ENCODE results near the gene ERVW-1. TPM values are rescaled to one million over a fixed set of nuclear protein-coding genes. Genes with fewer than 3 reads are reported as not detected.
"Not testable (repeated sequence)": the region's sequence is repeated elsewhere in the genome, so short reads cannot be mapped to it uniquely, and the experiment has no call there.

The ERVW-1 gene
- total RNA-seq, 6 donors from 2014 or later, result 0.20 TPM; not detected in 5

DNA sequence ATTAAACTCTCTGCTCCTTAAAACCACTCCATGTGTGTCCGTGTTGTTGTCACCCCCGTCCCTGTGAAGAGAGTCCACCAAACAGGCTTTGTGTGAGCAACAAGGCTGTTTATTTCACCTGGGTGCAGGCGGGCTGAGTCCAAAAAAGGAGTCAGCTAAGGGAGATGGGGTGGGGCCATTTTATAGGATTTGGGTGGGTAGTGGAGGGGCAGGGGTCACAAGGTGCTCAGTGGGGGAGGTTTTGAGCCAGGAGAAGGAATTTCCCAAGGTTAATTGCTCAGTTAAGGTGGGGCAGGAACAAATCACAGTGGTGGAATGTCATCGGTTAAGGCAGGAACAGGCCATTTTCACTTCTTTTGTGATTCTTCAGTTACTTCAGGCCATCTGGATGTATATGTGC lies 1.4 kb upstream of the ERVW-1 start:
- H3K27ac ChIP-seq; H3K27me3 ChIP-seq; H3K4me3 ChIP-seq; DNase-seq; H3K9me3 ChIP-seq; ATAC-seq (ENCODE audit: low FRiP score in 2 of 2); H3K4me1 ChIP-seq: not testable (repeated sequence)
- 96 to 99% methylated on average over 4 of the region's 4 CpGs for WGBS, 2 donors
- H3K36me3 ChIP-seq, result peaks cover 0 to 15% (median 3%) of the 10 kb centered on the region in 4 donors

DNA sequence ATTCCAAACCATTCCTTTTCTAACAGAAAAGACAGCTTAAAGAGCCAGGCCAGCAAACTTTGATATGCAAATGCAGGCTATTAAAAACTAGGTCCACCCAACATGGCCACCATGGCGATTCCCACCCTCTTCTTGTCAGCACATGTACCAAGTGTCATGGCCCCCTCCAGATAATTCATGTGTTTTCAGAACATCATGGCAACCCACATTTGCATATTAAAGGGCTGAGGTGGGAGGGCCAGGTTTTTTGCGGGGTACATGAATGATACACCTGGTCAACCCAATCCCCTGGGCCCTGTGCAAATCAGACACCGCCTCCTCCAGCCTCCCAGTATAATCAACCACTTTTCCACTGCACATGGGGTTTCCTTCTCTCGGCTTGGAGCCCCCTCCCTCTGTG lies 965 bp upstream of the ERVW-1 start:
- no peak overlapping the region for H3K27ac ChIP-seq
- TF ChIP-seq EP300 (IDR thresholded peaks at IDR 0.05) (no peak), POLR2A (IDR thresholded peaks at IDR 0.05) (no peak), POLR2AphosphoS5 (IDR thresholded peaks at IDR 0.05) (no peak)
- TF ChIP-seq, protein P1, sequence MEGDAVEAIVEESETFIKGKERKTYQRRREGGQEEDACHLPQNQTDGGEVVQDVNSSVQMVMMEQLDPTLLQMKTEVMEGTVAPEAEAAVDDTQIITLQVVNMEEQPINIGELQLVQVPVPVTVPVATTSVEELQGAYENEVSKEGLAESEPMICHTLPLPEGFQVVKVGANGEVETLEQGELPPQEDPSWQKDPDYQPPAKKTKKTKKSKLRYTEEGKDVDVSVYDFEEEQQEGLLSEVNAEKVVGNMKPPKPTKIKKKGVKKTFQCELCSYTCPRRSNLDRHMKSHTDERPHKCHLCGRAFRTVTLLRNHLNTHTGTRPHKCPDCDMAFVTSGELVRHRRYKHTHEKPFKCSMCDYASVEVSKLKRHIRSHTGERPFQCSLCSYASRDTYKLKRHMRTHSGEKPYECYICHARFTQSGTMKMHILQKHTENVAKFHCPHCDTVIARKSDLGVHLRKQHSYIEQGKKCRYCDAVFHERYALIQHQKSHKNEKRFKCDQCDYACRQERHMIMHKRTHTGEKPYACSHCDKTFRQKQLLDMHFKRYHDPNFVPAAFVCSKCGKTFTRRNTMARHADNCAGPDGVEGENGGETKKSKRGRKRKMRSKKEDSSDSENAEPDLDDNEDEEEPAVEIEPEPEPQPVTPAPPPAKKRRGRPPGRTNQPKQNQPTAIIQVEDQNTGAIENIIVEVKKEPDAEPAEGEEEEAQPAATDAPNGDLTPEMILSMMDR (IDR thresholded peaks at IDR 0.05), result no peak
- DNase-seq (no peak), ATAC-seq (ENCODE audit: low FRiP score in 2 of 2) (no peak)
- no peaks in the 10 kb centered on the region for H3K9me3 ChIP-seq
- WGBS, 2 donors, result 94 to 96% methylated on average over 4 of the region's 4 CpGs
- no peaks in the 10 kb centered on the region for H3K27me3 ChIP-seq
- no peak overlapping the region for H3K4me3 ChIP-seq
- H3K4me1 ChIP-seq, result no peaks in the 10 kb centered on the region
- H3K36me3 ChIP-seq, result peaks cover 0 to 15% (median 3%) of the 10 kb centered on the region in 4 donors

DNA sequence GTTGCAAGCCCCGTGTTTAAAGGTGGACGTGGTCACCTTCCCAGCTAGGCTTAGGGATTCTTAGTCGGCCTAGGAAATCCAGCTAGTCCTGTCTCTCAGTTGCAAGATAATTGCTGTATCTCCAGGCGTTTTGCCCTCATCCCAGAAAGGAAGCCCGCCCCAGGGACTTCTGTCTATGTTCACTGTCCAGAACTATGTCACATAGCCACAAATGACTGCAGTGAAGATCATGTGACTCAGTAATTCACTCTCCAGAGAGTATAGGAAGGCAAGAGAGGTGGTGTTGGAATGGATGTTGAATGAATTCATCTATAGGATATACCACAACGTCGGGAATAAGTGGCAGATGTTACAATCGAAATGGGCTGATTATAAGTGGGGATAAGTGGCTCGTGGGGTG lies 349 bp upstream of the ERVW-1 start:
- ATAC-seq (ENCODE audit: low FRiP score in 2 of 2) (no peak), DNase-seq (no peak)
- Histone ChIP-seq H3K4me3 (no peak overlapping the region), H3K36me3 (peaks cover 0 to 15% (median 3%) of the 10 kb centered on the region in 4 donors), H3K4me1 (no peaks in the 10 kb centered on the region), H3K27me3 (no peaks in the 10 kb centered on the region), H3K27ac (no peak overlapping the region), H3K9me3 (no peaks in the 10 kb centered on the region)
- TF ChIP-seq, protein P1 (IDR thresholded peaks at IDR 0.05), result no peak
- no peak for TF ChIP-seq POLR2AphosphoS5 (IDR thresholded peaks at IDR 0.05)
- 89 to 92% methylated on average over 7 to 9 of the region's 9 CpGs for WGBS, 2 donors

DNA sequence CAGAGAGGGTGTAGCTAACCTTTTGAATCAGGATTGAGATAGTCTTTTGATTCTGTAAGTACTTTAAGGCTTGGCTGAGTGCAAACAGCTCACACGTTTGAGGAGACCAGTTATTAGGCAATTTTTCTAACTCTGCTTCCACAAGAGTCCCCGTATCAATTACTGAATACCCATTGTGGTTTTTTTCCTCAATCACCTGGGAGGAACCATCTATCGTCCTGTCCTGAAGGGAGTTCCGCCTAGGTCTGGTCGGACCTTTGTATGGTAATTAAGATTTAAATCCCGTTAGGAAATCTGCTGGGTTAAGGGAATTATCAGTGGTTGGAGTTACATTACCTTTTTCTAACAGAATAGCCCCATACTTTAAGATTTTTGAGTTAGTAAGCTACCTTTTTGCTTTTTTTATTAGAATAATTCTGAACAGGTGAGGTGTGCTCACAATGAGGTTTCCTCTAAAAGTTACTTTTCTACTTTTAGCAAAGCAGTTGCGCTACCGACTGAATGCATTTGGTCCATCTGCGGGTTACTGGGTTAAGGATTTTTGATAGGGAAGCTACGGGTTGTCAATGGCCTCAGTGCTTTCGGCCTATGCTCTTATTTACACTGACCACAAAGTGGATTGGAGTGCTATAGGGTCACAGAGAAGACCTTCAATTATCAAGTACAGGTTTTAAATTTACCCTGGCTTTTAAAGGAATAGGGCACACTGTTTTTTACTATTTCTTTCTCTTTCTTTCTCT lies 1.7 kb downstream of the ERVW-1 start:
- ATAC-seq (ENCODE audit: low FRiP score in 2 of 2), result not testable (repeated sequence)

DNA sequence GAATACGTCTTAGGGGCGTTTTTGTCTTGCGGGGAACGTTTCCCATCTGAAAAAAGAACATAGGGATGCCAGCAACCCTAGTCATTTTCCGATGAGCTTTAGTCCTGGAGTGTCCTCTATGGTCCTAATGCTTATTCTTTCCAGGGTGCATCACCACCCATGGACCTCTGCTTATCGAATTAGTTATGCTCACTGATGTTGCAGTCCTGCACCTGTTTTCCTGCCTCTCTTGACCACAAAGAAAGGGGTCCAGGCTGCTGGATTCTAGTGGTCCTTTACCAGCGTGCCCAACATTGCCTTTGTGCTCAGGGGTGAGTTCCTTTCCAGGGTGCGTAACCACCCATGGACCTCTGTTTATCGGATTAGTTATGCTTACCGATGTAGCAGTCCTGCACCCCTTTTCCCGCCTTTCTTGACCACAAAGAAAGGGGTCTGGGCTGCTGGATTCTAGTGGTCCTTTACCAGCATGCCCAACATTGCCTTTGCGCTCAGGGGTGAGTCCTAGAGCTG lies 2.4 kb downstream of the ERVW-1 start:
- H3K4me1 ChIP-seq; H3K4me3 ChIP-seq; H3K27me3 ChIP-seq; ATAC-seq (ENCODE audit: low FRiP score in 2 of 2); H3K27ac ChIP-seq; H3K9me3 ChIP-seq; DNase-seq: not testable (repeated sequence)
- peaks cover 0 to 15% (median 3%) of the 10 kb centered on the region in 4 donors for H3K36me3 ChIP-seq
- 86 to 91% methylated on average over 12 of the region's 12 CpGs for WGBS, 2 donors

More for the DNA sequence above, 1.7 kb downstream of the ERVW-1 start:
- 89 to 92% methylated on average over 11 of the region's 11 CpGs for WGBS, 2 donors
- H3K4me1 ChIP-seq, H3K27ac ChIP-seq, DNase-seq, H3K27me3 ChIP-seq, H3K4me3 ChIP-seq, H3K9me3 ChIP-seq: not testable (repeated sequence)
- H3K36me3 ChIP-seq, result peaks cover 0 to 15% (median 3%) of the 10 kb centered on the region in 4 donors

DNA sequence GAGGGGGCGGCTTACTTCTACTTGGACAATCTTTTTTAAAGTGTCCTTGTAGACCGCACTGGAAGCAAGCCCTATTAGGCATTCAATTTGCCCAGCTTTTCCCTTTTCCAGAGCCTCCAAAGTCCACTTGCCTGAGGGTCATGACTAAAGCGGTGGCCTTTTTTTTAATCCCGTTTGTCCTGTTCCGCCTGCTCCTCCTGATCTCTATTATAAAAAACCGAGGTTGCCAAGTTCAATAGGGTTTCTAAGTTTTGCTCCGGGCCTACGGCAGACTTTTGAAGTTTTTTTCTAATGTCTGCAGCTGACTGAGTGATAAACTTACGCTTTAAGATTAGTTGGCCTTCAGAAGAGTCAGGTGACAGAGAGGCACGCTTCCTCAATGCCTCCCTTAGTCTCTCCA lies 3.8 kb downstream of the ERVW-1 start:
- not testable (repeated sequence) for H3K27me3 ChIP-seq; H3K27ac ChIP-seq; ATAC-seq (ENCODE audit: low FRiP score in 2 of 2); DNase-seq; H3K9me3 ChIP-seq; H3K4me1 ChIP-seq; H3K4me3 ChIP-seq
- WGBS, 2 donors, result 83 to 85% methylated on average over 10 of the region's 10 CpGs
- H3K36me3 ChIP-seq, result peaks cover 0 to 15% (median 3%) of the 10 kb centered on the region in 4 donors

DNA sequence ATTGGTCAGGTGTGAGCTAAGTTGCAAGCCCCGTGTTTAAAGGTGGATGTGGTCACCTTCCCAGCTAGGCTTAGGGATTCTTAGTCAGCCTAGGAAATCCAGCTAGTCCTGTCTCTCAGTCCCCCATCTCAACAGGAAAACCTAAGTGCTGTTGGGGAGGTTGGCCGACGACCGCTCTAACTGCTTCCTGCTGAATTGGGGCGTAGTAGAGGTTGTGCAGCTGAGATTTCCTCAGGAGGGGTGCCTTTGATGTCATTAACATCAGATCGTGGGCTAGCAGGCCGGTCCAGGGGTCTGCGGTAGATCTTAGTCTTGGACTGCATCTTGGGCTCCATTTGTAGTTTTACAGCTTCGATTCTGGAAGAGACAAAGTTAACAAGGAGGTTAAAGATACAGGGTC lies 9.2 kb downstream of the ERVW-1 start:
- peaks cover 4 to 18% (median 7%) of the 10 kb centered on the region in 4 donors for H3K36me3 ChIP-seq
- not testable (repeated sequence) for H3K27me3 ChIP-seq; H3K27ac ChIP-seq; H3K9me3 ChIP-seq; DNase-seq; H3K4me3 ChIP-seq; H3K4me1 ChIP-seq; ATAC-seq (ENCODE audit: low FRiP score in 2 of 2)
- WGBS, 2 donors, result 94 to 97% methylated on average over 6 to 9 of the region's 9 CpGs

All from upper lobe of left lung (tissue), 6 donors.